NK-92 (cell line): Measurements from ENCODE around the gene ABCD4.
"Not testable (repeated sequence)": the region's sequence is repeated elsewhere in the genome, so short reads cannot be mapped to it uniquely, and the experiment has no call there.

Experiments used
- DNase-seq: peaks from one replicate; lab custom pipeline; 2025; ENCODE audit not compliant: unreplicated experiment; lab: John Stamatoyannopoulos, UW

The ABCD4 gene

GRCh38 chr14:74302634-74303569 lies at the start of gene ABCD4:
TSS of gene ABCD4 (minus strand) at chr14:74302934. CDS start at chr14:74302912, 22 bp downstream.
- DNase-seq = no peak

- no peak for DNase-seq
These were observed 48.2 kb upstream of the ABCD4 start for GRCh38 chr14:74350928-74351323.

- no peak for DNase-seq
These were observed 47.6 kb upstream of the ABCD4 start for GRCh38 chr14:74350211-74350927.

- DNase-seq = no peak
These were observed 47.0 kb upstream of the ABCD4 start for GRCh38 chr14:74349757-74350156.

- no peak for DNase-seq
These were observed 46.2 kb upstream of the ABCD4 start for GRCh38 chr14:74348735-74349463.

- DNase-seq = no peak
These were observed 45.6 kb upstream of the ABCD4 start, which contains the start of gene VRTN for GRCh38 chr14:74348241-74348734. TSS of gene VRTN (plus strand) at chr14:74348471. CDS start at chr14:74356784, 8,313 bp downstream.

GRCh38 chr14:74347795-74348100 lies 45.0 kb upstream of the ABCD4 start:
- no peak for DNase-seq

GRCh38 chr14:74347097-74347794 lies 44.5 kb upstream of the ABCD4 start:
- DNase-seq = no peak

- no peak for DNase-seq
These were observed 43.6 kb upstream of the ABCD4 start for GRCh38 chr14:74346341-74346740.

- no peak for DNase-seq
These were observed 31.2 kb upstream of the ABCD4 start for GRCh38 chr14:74333909-74334308.

- not testable (repeated sequence) for DNase-seq
These were observed 27.3 kb upstream of the ABCD4 start for GRCh38 chr14:74329950-74330552.

- DNase-seq = no peak
These were observed 23.8 kb upstream of the ABCD4 start for GRCh38 chr14:74326369-74327152.

- DNase-seq = no peak
These were observed 22.7 kb upstream of the ABCD4 start for GRCh38 chr14:74325446-74325845.

GRCh38 chr14:74324931-74325361 lies 22.2 kb upstream of the ABCD4 start:
- no peak for DNase-seq

- no peak for DNase-seq
These were observed 11.8 kb upstream of the ABCD4 start for GRCh38 chr14:74314576-74314975.

GRCh38 chr14:74313601-74314000 lies 10.9 kb upstream of the ABCD4 start:
- no peak for DNase-seq

- DNase-seq = no peak
These were observed 9.4 kb upstream of the ABCD4 start for GRCh38 chr14:74312161-74312560.

GRCh38 chr14:74309125-74310022 lies 6.6 kb upstream of the ABCD4 start:
- no peak for DNase-seq
